Heart left ventricle (tissue), 13 donors: ENCODE measurements around the gene POMT1.

Experiments used
- CTCF ChIP-seq, 12 donors: fragments of 200-600 bp; sonication (generic) in 4 of 12; IDR thresholded peaks; one replicate each; pipeline versions ENCODE4 v1.5.0 to v1.8.0; 2018 to 2022; ENCODE audit warnings: antibody characterized with exemption in 12 of 12, mild to moderate bottlenecking in 5 of 12
- POLR2A ChIP-seq, 2 donors: fragments of 450-650 bp; IDR thresholded peaks; one replicate each; pipeline ENCODE4 v1.6.1; 2017; ENCODE audit warnings: antibody characterized with exemption in 2 of 2, mild to moderate bottlenecking in 2 of 2, moderate library complexity in 2 of 2
- donor health status: ischemic (EF 13 %, LVEDD 7.1; RV severe dilation, severe dysfunction).
- donor health status: DM: no; HTN: yes; CAD: no.
- donor health status: DM: no; HTN: no; CAD: no.
- donor health status: ischemic (EF 25% LVEDD 6.9; RV normal size, moderate dysfunction).
- donor health status: ischemic (EF 25% LVEDD 5.7; RV mildly dilated, moderate dysfunction).
- donor health status: ischemic (EF 35%, LVEDD 5.7; RV mildly dilated, moderate dysfunction).
- donor health status: nonischemic (EF 11% LVEDD 7.7; RV severe dilation, severe dysfunction).
- donor health status: DM: yes; HTN: yes; CAD: no.
- donor health status: PGD.
- donor health status: ischemic (EF 29% LVEDD 5.4; RV normal size, mild dysfunction).
- donor health status: nonischemic (EF 23%, LVEDD 6.1; RV moderate dilation, normal function).

GRCh38 chr9:131546336-131547084 lies 43.8 kb downstream of the POMT1 start:
- no peak for TF ChIP-seq POLR2A (IDR thresholded peaks at IDR 0.05)
- no peak for TF ChIP-seq CTCF (IDR thresholded peaks at IDR 0.05)
